ENCODE measurements around the gene FAM136A. TPM values are rescaled to one million over a fixed set of nuclear protein-coding genes. Genes with fewer than 3 reads are reported as not detected.
A peak's percentile ranks its signal among the peaks of the same experiment; 100 is the strongest.

FAM136A gene
- total and polyA plus RNA-seq, 2 of the 13 experiments (the other 11 are each of a cell fraction or from before 2014, with no cell fraction given) = 77.8 to 126 TPM

DNA sequence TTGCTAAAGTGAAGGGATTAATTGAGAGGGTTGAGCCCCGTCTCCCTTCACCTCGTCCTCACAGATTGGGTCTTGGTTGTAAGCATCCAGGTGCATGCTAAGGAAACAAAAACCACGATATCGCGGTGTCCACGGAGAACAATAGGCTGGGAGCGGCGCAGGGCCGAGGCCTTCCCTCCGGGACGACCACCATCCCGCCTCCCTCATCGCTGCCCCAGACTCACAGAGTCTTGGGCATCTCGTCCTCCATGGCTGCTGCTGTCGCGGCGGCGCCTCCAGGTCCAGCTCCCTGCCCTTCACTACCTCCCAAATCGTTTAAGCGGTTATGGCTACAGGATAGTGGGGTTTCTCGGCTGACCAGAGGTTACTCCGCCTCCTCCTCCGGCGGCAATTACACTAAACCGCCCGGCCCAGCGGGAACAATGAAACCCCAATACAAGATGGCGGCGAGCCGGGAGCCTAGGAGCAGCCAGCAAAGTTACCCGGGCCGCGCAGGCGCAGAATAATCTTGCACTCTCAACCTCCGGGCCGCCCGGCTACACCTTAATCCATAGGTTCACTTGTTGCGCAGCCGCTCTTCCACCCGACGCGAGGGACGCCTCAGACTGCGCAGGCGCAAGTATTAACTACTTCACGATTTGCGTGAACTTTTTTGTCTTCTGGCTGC lies 53.6 kb downstream of the FAM136A start, which contains the start of gene TIA1 (continued):
- TF ChIP-seq ZNF841 (CRISPR knock-in tag; IDR thresholded peaks at IDR 0.05; ENCODE audit: borderline replicate concordance) (no peak; the same call in 1 of the 2 replicates), ZNF605 (CRISPR knock-in tag; IDR thresholded peaks at IDR 0.05) (peak; percentile 55), HNRNPL (IDR thresholded peaks at IDR 0.05; ENCODE audit: low read depth, low read length) (peak; percentile 71; the same call in 1 of the 2 replicates), NCOA1 (CRISPR knock-in tag; IDR thresholded peaks at IDR 0.05) (no peak; the same call in 1 of the 2 replicates), KAT2B (IDR thresholded peaks at IDR 0.05; ENCODE audit: borderline replicate concordance, low read depth, low read length) (no peak), REL (CRISPR knock-in tag; conservative IDR thresholded peaks at IDR 0.05) (no peak), HDAC6 (IDR thresholded peaks at IDR 0.05; ENCODE audit: low read depth, low read length) (no peak), ZNF430 (CRISPR knock-in tag; IDR thresholded peaks at IDR 0.05) (peak; percentile 47; the same call in 1 of the 2 replicates), CBX2 (IDR thresholded peaks at IDR 0.05; ENCODE audit: low read depth, low read length) (no peak), CBX2 (CRISPR knock-in tag; IDR thresholded peaks at IDR 0.05; ENCODE audit: low read depth) (no peak), U2AF2 (IDR thresholded peaks at IDR 0.05; ENCODE audit: low read depth, low read length) (no peak), TBX3 (IDR thresholded peaks at IDR 0.05; ENCODE audit: borderline replicate concordance) (no peak), ZNF281 (CRISPR knock-in tag; IDR thresholded peaks at IDR 0.05; ENCODE audit: borderline replicate concordance) (no peak; the same call in 1 of the 2 replicates), BRCA1 (CRISPR knock-in tag; IDR thresholded peaks at IDR 0.05) (no peak; the same call in 1 of the 2 replicates), ZNF720 (CRISPR knock-in tag; IDR thresholded peaks at IDR 0.05) (0 out of 2 replicates have a peak, but pooled peaks have one; percentile 67), ZNF24 (IDR thresholded peaks at IDR 0.05) (no peak), YEATS4 (CRISPR knock-in tag; IDR thresholded peaks at IDR 0.05; ENCODE audit: borderline replicate concordance) (peak; percentile 97), NCOA2 (CRISPR knock-in tag; IDR thresholded peaks at IDR 0.05) (no peak; the same call in none of the 2 replicates)
- TF ChIP-seq, protein P1, sequence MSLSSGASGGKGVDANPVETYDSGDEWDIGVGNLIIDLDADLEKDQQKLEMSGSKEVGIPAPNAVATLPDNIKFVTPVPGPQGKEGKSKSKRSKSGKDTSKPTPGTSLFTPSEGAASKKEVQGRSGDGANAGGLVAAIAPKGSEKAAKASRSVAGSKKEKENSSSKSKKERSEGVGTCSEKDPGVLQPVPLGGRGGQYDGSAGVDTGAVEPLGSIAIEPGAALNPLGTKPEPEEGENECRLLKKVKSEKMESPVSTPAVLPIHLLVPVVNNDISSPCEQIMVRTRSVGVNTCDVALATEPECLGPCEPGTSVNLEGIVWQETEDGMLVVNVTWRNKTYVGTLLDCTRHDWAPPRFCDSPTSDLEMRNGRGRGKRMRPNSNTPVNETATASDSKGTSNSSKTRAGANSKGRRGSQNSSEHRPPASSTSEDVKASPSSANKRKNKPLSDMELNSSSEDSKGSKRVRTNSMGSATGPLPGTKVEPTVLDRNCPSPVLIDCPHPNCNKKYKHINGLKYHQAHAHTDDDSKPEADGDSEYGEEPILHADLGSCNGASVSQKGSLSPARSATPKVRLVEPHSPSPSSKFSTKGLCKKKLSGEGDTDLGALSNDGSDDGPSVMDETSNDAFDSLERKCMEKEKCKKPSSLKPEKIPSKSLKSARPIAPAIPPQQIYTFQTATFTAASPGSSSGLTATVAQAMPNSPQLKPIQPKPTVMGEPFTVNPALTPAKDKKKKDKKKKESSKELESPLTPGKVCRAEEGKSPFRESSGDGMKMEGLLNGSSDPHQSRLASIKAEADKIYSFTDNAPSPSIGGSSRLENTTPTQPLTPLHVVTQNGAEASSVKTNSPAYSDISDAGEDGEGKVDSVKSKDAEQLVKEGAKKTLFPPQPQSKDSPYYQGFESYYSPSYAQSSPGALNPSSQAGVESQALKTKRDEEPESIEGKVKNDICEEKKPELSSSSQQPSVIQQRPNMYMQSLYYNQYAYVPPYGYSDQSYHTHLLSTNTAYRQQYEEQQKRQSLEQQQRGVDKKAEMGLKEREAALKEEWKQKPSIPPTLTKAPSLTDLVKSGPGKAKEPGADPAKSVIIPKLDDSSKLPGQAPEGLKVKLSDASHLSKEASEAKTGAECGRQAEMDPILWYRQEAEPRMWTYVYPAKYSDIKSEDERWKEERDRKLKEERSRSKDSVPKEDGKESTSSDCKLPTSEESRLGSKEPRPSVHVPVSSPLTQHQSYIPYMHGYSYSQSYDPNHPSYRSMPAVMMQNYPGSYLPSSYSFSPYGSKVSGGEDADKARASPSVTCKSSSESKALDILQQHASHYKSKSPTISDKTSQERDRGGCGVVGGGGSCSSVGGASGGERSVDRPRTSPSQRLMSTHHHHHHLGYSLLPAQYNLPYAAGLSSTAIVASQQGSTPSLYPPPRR (CRISPR knock-in tag; IDR thresholded peaks at IDR 0.05; ENCODE audit: borderline replicate concordance) = no peak; the same call in 1 of the 2 replicates
- TF ChIP-seq, protein P2, sequence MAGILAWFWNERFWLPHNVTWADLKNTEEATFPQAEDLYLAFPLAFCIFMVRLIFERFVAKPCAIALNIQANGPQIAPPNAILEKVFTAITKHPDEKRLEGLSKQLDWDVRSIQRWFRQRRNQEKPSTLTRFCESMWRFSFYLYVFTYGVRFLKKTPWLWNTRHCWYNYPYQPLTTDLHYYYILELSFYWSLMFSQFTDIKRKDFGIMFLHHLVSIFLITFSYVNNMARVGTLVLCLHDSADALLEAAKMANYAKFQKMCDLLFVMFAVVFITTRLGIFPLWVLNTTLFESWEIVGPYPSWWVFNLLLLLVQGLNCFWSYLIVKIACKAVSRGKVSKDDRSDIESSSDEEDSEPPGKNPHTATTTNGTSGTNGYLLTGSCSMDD (CRISPR knock-in tag; IDR thresholded peaks at IDR 0.05) = no peak

All from HepG2 (cell line).